ENCODE data around the gene NFATC2.

GRCh38 chr20:51358032-51358724 lies 184.3 kb downstream of the NFATC2 start:
- TF ChIP-seq RAD21 (IDR thresholded peaks at IDR 0.05; ENCODE audit: low read depth), result no peak
- TF ChIP-seq POLR2AphosphoS5 (IDR thresholded peaks at IDR 0.05; ENCODE audit: low read depth, low read length), result no peak
- no peak for TF ChIP-seq POLR2A (IDR thresholded peaks at IDR 0.05; ENCODE audit: borderline replicate concordance, extremely low read depth, insufficient read depth, insufficient read length)
- no peak for TF ChIP-seq CTCF (IDR thresholded peaks at IDR 0.05 in 2 of 3, conservative IDR thresholded peaks at IDR 0.05 in 1 of 3; ENCODE audit: borderline replicate concordance in 1 of 3, insufficient read depth in 1 of 3, low read depth in 2 of 3, low read length in 2 of 3)
- no peak for TF ChIP-seq ATF3 (IDR thresholded peaks at IDR 0.05)
- no peak for TF ChIP-seq ZNF274 (IDR thresholded peaks at IDR 0.05; ENCODE audit: low read depth, low read length)
- TF ChIP-seq EZH2 (IDR thresholded peaks at IDR 0.05), result no peak
- TF ChIP-seq REST (IDR thresholded peaks at IDR 0.05; ENCODE audit: low read depth), result no peak
- TF ChIP-seq CEBPB (IDR thresholded peaks at IDR 0.05; ENCODE audit: low read depth), result no peak
- TF ChIP-seq JUND (IDR thresholded peaks at IDR 0.05), result no peak
- TF ChIP-seq MAX (IDR thresholded peaks at IDR 0.05), result no peak
- no peak for TF ChIP-seq TCF7L2 (IDR thresholded peaks at IDR 0.05; ENCODE audit: borderline replicate concordance, extremely low read depth, insufficient read depth, insufficient read length)
- TF ChIP-seq EZH2phosphoT487 (IDR thresholded peaks at IDR 0.05; ENCODE audit: borderline replicate concordance), result no peak

All from HCT116 (cell line).